A673 (cell line): ENCODE data around the gene XYLT1. TPM values are rescaled to one million over a fixed set of nuclear protein-coding genes. Genes with fewer than 3 reads are reported as not detected.

Experiments used
- BruUV-seq: library from RNA; stranded (reverse); fragments of 400-500 nt; replicated peaks from 2 replicates; lab custom pipeline; 2021; lab: Mats Ljungman, UMichigan
- CTCF ChIA-PET: fragments of 300-600 bp; sonication (Branson Sonifier 250); formaldehyde crosslinking; loops from one replicate; lab custom pipeline; 2022; ENCODE audit warnings: antibody characterized with exemption; lab: Charles Lee
- POLR2A ChIA-PET: fragments of 300-600 bp; sonication (Branson Sonifier 250); formaldehyde crosslinking; loops from one replicate; lab custom pipeline; 2022; ENCODE audit warnings: antibody characterized with exemption; ENCODE audit not compliant: low non-redundant PET; lab: Charles Lee
- DNase-seq: peaks from one replicate; pipeline ENCODE4 v3.0.0-alpha.2; 2015; ENCODE audit warnings: low spot score
- H3K27ac ChIP-seq: fragments of 200-600 bp; sonication (generic); 2 replicates; pipeline ENCODE4 v1.5.1; 2016; ENCODE audit warnings: mixed run types, low read depth, mild to moderate bottlenecking, mixed read lengths, antibody characterized with exemption, low read length; ENCODE audit not compliant: poor library complexity, severe bottlenecking
- H3K27me3 ChIP-seq: fragments of 200-600 bp; sonication (generic); replicated peaks from 2 replicates; pipeline ENCODE4 v1.6.1; 2017; ENCODE audit warnings: mixed run types, low read depth, mild to moderate bottlenecking, mixed read lengths, antibody characterized with exemption, low read length; ENCODE audit not compliant: insufficient read depth, poor library complexity
- H3K36me3 ChIP-seq: fragments of 200-600 bp; sonication (generic); 2 replicates; pipeline ENCODE4 v1.6.1; 2016; ENCODE audit warnings: mixed run types, mild to moderate bottlenecking, mixed read lengths, antibody characterized with exemption, low read length; ENCODE audit not compliant: insufficient read depth, poor library complexity, severe bottlenecking
- H3K4me1 ChIP-seq: fragments of 200-600 bp; sonication (generic); 2 replicates; pipeline ENCODE4 v1.6.1; 2017; ENCODE audit warnings: mixed run types, mild to moderate bottlenecking, mixed read lengths, antibody characterized with exemption, low read length; ENCODE audit not compliant: insufficient read depth, poor library complexity, severe bottlenecking
- H3K4me3 ChIP-seq: fragments of 200-600 bp; sonication (generic); 2 replicates; pipeline ENCODE4 v1.5.1; 2016; ENCODE audit warnings: low read depth, mixed run types, mild to moderate bottlenecking, mixed read lengths, low read length; ENCODE audit not compliant: poor library complexity, severe bottlenecking
- H3K9me3 ChIP-seq: fragments of 200-600 bp; sonication (generic); 2 replicates; pipeline ENCODE4 v1.6.1; 2016; ENCODE audit warnings: mixed run types, low read depth, mild to moderate bottlenecking, mixed read lengths, antibody characterized with exemption, low read length; ENCODE audit not compliant: poor library complexity, severe bottlenecking
- EZH2 ChIP-seq: fragments of 200-600 bp; sonication (generic); IDR thresholded peaks from 2 replicates; pipeline ENCODE4 v1.6.1; 2017; ENCODE audit warnings: borderline replicate concordance, low read depth, mild to moderate bottlenecking, mixed read lengths, antibody characterized with exemption, low read length; ENCODE audit not compliant: poor library complexity, severe bottlenecking
- intact Hi-C: fragments of 100-400 bp; cut with micrococcal nuclease; formaldehyde crosslinking; loops from one replicate; pipeline ENCODE4 v1.10.0; 2022; ENCODE audit not compliant: unreplicated experiment
- total RNA-seq: library from RNA; stranded (reverse); gene quantifications from 2 replicates; pipeline ENCODE4 v1.2.3, GENCODE V29; 2021
- TF ChIP-seq, protein P1 (sequence below): fragments of 300-800, 200-600 bp; sonication (generic); conservative IDR thresholded peaks from 2 replicates; pipeline ENCODE4 v1.5.1; 2017; ENCODE audit warnings: low read depth, mild to moderate bottlenecking, antibody characterized with exemption, low read length, moderate library complexity, mixed read lengths

XYLT1 gene
- total RNA-seq, 1 experiment from 2014 or later = 0.64 TPM

DNA sequence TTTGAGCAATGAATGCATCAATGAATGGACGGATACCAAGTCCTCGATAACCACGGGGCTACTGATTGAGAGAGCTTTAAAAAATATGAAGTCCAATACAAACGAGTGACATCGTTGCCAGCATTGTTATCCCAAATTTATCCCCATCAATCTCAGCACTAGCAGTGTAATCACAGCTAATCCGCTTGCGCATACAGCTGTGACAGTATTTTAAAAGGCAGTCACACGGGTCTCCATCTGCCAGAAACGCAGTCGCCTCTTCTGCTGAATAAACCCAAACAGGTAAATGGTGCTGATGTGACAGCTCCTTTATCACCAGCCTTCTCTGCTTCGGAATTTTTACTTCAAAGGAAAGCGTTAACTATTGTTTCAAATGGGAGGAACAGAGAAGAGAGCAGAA, 311.1 kb downstream of the XYLT1 start:
- ChIA-PET CTCF (no interaction called here), POLR2A (no interaction called here)
- Histone ChIP-seq H3K4me1 (no peaks in the 10 kb centered on the region), H3K27ac (no peak overlapping the region), H3K9me3 (peaks cover 3% of the 10 kb centered on the region), H3K36me3 (no peaks in the 10 kb centered on the region), H3K27me3 (no peaks in the 10 kb centered on the region), H3K4me3 (no peak overlapping the region)
- intact Hi-C loops = no loop called here
- no TSS peak for BruUV-seq
- no peak for DNase-seq
- TF ChIP-seq EZH2 = no peak
- TF ChIP-seq, protein P1, sequence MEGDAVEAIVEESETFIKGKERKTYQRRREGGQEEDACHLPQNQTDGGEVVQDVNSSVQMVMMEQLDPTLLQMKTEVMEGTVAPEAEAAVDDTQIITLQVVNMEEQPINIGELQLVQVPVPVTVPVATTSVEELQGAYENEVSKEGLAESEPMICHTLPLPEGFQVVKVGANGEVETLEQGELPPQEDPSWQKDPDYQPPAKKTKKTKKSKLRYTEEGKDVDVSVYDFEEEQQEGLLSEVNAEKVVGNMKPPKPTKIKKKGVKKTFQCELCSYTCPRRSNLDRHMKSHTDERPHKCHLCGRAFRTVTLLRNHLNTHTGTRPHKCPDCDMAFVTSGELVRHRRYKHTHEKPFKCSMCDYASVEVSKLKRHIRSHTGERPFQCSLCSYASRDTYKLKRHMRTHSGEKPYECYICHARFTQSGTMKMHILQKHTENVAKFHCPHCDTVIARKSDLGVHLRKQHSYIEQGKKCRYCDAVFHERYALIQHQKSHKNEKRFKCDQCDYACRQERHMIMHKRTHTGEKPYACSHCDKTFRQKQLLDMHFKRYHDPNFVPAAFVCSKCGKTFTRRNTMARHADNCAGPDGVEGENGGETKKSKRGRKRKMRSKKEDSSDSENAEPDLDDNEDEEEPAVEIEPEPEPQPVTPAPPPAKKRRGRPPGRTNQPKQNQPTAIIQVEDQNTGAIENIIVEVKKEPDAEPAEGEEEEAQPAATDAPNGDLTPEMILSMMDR = no peak

DNA sequence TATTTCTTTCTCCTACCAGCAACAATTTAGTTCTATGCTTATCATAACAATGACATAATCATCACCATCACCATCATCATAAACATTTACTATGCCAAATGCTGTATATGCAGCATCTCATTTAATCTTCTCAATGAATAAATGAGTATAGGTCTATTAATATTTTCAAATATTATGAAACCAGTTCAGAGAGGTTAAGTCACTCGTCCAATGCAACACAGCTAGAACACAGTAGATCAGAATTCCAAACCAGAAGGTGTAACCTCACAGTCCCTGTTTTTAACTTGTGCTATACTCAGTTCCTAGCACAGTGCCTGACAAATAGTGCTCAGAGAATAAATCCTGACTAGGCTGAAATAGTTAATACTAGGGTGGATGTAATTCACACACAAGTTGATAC, 314.8 kb downstream of the XYLT1 start:
- CTCF ChIA-PET = no interaction called here
- Histone ChIP-seq H3K36me3 (no peaks in the 10 kb centered on the region), H3K4me3 (no peak overlapping the region), H3K27ac (no peak overlapping the region), H3K9me3 (peaks cover 3% of the 10 kb centered on the region), H3K4me1 (no peaks in the 10 kb centered on the region), H3K27me3 (no peaks in the 10 kb centered on the region)
- DNase-seq = no peak
- intact Hi-C loops = no loop called here
- POLR2A ChIA-PET = no interaction called here
- TF ChIP-seq, protein P1 = no peak
- TF ChIP-seq EZH2 = no peak
- BruUV-seq = no TSS peak

DNA sequence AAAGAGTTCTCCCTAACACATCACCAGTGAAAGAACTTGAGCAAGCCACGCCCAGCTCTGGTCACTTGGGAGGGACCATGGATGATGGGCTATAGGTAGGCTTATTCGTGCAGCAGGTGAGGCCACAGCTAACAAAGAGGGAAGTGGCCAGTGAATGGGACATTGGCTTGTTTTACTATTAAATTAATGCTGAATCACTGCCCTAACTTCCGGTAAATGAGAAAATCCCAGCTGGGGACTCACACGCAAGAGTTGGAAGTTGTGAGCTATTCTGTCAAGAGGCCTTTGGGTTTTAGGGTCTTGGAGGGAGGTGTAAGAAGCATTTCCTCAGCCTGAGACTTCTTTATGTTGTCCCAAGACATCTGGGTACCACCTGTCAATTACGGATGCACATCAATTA, 315.3 kb downstream of the XYLT1 start:
- no peak for DNase-seq
- H3K36me3 ChIP-seq = no peaks in the 10 kb centered on the region
- ChIA-PET POLR2A (no interaction called here), CTCF (no interaction called here)
- no peak overlapping the region for H3K4me3 ChIP-seq
- H3K4me1 ChIP-seq = no peaks in the 10 kb centered on the region
- intact Hi-C loops = no loop called here
- H3K27me3 ChIP-seq = no peaks in the 10 kb centered on the region
- H3K9me3 ChIP-seq = peaks cover 5% of the 10 kb centered on the region
- TF ChIP-seq EZH2 = no peak
- TF ChIP-seq, protein P1 = no peak
- no TSS peak for BruUV-seq
- no peak overlapping the region for H3K27ac ChIP-seq
